Measurements from ENCODE around the gene OR6C2.

- no peak for TF ChIP-seq CTCF (conservative IDR thresholded peaks at IDR 0.05 in 1 of 2, IDR thresholded peaks at IDR 0.05 in 1 of 2; ENCODE audit: extremely low read depth in 1 of 2, insufficient read depth in 1 of 2, low read depth in 1 of 2, low read length in 2 of 2)
- no peak for TF ChIP-seq EZH2 (IDR thresholded peaks at IDR 0.05; ENCODE audit: borderline replicate concordance, low read length)
Measured at GRCh38 chr12:55445357-55445756, 1.5 kb downstream of the OR6C2 start.
